Neuron (in vitro differentiated cells): ENCODE data around the gene BDNF.

Experiments used
- H2AFZ ChIP-seq: one replicate; pipeline ENCODE4 v1.6.1; 2013; ENCODE audit warnings: low read depth, mild to moderate bottlenecking, inconsistent platforms, low read length, moderate library complexity
- H3K27me3 ChIP-seq: one replicate; pipeline ENCODE4 v1.6.1; 2013; ENCODE audit warnings: low read length; ENCODE audit not compliant: insufficient read depth
- H3K36me3 ChIP-seq: one replicate; pipeline ENCODE4 v1.6.1; 2013; ENCODE audit warnings: low read length; ENCODE audit not compliant: insufficient read depth
- H3K4me1 ChIP-seq: one replicate; pipeline ENCODE4 v1.6.1; 2013; ENCODE audit warnings: low read length; ENCODE audit not compliant: insufficient read depth
- H3K4me3 ChIP-seq: 2 replicates; pipeline ENCODE4 v1.5.1; 2013; ENCODE audit warnings: mild to moderate bottlenecking, low read length, moderate library complexity
- H3K9me3 ChIP-seq: one replicate; pipeline ENCODE4 v1.6.1; 2013; ENCODE audit warnings: low read length

Gene BDNF

DNA sequence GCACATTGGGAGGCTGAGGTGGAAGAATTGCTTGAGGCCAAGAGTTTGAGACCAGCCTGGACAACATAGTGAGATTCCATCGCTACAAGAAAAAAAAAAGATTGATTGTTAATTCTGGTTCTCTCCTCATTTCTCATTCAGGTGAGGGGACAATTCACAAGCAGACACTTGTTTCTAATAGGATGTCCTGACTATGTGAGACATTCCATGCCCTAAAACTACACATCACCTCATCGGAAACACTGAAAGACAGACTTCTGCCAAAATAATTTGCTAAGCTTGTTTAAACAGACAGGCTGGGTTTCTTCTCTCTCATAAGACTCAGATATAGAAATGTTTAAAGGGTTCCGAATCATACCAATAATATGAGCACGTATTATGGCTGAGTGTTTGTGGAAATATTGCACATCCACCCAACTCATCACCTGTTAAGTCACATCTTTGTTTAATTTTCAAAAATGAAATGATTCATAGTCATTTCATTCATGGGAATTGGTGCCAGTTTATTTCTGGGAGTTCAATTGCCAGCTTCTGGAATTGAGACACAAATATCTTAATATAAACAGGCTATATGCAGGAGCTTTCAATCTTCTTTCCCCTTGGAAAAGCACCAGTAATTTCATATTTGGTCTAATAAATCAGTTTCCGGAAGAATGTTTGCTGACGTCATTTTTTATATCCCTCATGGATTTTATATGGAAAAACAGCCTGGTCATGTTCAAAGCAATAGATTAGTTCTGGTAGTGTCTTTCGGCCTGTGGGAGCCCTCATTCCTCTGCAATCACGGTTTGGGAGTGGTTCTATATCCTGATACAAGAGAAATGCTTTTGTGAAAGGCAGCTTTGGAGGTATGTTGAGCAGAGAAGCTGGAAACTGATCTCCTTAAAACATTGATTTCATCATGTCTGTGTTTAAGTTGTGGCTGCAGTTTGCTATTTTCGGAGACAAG, 87.0 kb downstream of the BDNF start:
- Histone ChIP-seq H3K36me3 (no peaks in the 10 kb centered on the region), H2AFZ (no peak overlapping the region), H3K4me3 (no peak overlapping the region), H3K4me1 (no peaks in the 10 kb centered on the region), H3K27me3 (no peaks in the 10 kb centered on the region), H3K9me3 (no peaks in the 10 kb centered on the region)

DNA sequence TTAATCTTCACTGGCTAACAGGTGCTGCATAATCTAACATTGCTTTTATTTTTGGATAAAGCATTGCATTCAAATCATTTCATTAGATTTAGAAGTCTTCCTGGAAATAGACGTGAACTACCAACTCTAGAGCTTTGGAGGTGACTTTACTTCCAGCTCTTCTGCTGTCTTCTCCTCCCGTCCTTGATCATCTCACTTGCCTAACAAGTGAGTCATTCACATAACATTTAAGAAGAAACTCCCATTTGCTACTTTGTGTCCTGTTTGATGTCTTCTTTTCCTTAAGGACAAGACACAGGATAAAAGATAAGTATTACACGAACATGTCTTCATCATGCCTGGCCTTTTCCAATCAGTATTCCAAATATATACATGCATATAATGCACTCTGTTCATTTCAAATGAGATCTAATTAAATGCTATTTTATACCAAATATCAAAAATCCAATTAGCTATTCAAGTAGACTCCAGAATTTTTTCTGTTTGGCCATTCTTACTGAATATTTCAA, 88.3 kb downstream of the BDNF start:
- Histone ChIP-seq H3K27me3 (no peaks in the 10 kb centered on the region), H3K4me1 (no peaks in the 10 kb centered on the region), H3K9me3 (no peaks in the 10 kb centered on the region), H3K4me3 (no peak overlapping the region), H3K36me3 (no peaks in the 10 kb centered on the region), H2AFZ (no peak overlapping the region)

DNA sequence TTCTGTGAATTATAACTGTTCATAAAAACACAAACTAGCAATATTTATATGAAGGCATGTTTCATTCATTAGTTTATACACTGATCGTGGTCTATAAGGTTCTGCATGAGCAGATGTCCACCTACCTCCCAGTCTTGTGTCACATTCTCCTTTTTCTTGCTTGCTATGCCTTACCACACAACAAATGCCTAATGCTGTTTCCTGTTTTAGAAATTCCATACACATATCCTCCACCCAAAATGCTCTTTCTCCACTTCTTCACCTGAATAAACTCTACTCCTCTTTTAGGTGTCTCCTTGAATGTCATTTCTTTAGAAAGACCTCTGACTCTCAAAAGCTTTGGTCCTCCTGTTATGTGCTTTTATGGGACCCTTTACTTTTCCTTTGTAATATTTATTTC, 88.9 kb downstream of the BDNF start:
- H2AFZ ChIP-seq, result no peak overlapping the region
- H3K9me3 ChIP-seq, result no peaks in the 10 kb centered on the region
- no peaks in the 10 kb centered on the region for H3K36me3 ChIP-seq
- no peak overlapping the region for H3K4me3 ChIP-seq
- no peaks in the 10 kb centered on the region for H3K4me1 ChIP-seq
- no peaks in the 10 kb centered on the region for H3K27me3 ChIP-seq

DNA sequence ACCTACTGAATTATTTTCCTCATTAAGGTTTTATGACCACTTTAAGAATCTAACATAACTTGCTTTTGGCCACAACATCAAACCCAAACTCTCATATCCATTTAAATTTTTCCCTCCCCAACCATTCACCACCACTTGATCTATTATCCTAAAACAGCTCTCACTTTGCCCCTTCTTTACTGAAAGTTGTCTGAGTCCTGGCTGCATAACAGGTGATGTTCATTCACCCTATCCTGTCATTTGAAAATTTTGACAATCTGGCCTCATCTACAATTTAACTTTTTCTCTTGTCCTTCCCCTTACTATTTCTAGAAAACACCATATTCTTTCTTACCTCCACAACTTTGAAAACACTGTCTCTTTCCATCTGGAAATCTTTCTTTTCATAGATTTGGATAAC, 89.3 kb downstream of the BDNF start:
- H3K36me3 ChIP-seq, result no peaks in the 10 kb centered on the region
- H3K9me3 ChIP-seq, result no peaks in the 10 kb centered on the region
- H2AFZ ChIP-seq, result no peak overlapping the region
- no peak overlapping the region for H3K4me3 ChIP-seq
- H3K27me3 ChIP-seq, result no peaks in the 10 kb centered on the region
- H3K4me1 ChIP-seq, result no peaks in the 10 kb centered on the region

DNA sequence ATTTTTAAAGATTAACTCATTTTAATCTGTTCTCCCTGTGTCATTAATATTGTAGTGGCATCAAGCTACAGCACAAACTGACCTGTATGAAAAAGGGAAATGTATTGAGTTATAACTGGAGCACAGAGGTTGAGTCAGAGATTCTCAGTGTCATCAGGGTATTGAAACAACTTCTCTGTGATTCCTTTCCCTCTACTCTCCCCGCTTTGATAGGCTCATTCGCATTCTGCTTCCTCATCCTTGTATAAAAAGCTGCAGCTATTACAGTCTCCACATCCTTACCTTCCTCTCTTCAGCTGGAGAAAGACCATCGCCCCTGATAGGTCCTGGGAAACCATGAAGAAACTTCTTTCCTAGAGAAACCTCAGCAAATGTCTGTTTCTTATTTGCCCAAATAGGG, 90.0 kb downstream of the BDNF start:
- Histone ChIP-seq H3K9me3 (no peaks in the 10 kb centered on the region), H3K36me3 (no peaks in the 10 kb centered on the region), H3K27me3 (no peaks in the 10 kb centered on the region)

DNA sequence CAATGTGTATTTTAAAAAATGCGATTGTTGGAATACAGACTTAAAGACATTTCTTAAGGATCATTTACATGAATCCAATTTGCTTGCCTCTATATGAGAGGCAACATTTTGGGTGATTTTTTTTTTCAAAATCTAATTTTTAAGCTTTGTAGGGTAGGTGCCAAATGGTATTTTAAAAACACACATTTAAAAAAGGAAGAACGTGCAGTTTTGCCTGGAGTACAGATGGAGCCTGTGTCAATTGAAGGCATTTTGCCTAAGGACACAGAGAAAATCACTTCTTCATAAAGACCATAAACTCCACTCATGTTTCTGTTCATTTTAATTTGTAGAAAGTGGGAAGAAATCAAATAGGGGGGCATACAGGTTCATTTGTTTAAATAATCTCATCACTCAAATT, 91.3 kb downstream of the BDNF start:
- no peaks in the 10 kb centered on the region for H3K36me3 ChIP-seq

More for the DNA sequence above, 90.0 kb downstream of the BDNF start:
- Histone ChIP-seq H3K4me1 (no peaks in the 10 kb centered on the region), H2AFZ (no peak overlapping the region), H3K4me3 (no peak overlapping the region)

DNA sequence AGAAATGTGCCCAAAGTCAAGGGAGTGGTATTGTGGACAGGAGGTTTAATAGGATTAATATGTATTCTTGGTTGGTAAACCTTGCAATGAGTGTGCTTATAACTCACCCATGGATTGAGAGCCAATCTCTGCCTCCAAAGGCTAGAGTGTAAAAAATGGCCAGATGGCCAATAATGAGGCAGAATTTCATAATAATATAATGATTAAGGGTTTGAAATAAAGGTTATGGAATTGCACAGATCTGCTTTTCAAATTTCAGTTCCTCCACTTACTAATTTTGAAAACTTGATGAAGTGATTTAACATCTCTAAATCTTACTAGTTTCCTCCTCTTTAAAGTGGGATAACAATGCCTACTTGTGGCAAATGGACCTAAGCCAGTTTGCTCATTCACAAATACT, 94.8 kb downstream of the BDNF start:
- no peak overlapping the region for H3K4me3 ChIP-seq
- H3K9me3 ChIP-seq, result no peaks in the 10 kb centered on the region
- H3K27me3 ChIP-seq, result no peaks in the 10 kb centered on the region
- H3K36me3 ChIP-seq, result no peaks in the 10 kb centered on the region
- H2AFZ ChIP-seq, result no peak overlapping the region
- no peaks in the 10 kb centered on the region for H3K4me1 ChIP-seq

More for the DNA sequence above, 91.3 kb downstream of the BDNF start:
- H3K4me3 ChIP-seq, result no peak overlapping the region
- H2AFZ ChIP-seq, result no peak overlapping the region
- H3K4me1 ChIP-seq, result no peaks in the 10 kb centered on the region
- H3K27me3 ChIP-seq, result no peaks in the 10 kb centered on the region
- no peaks in the 10 kb centered on the region for H3K9me3 ChIP-seq
